SK-N-MC (cell line): ENCODE results near the gene CHAC2.

ENCODE experiments used
- EZH2 ChIP-seq: fragments of 200-600 bp; sonication (generic); IDR thresholded peaks from one replicate; pipeline ENCODE4 v1.6.1; 2017; ENCODE audit warnings: antibody characterized with exemption
- POLR2AphosphoS5 ChIP-seq: IDR thresholded peaks from 2 replicates; pipeline ENCODE4 v1.6.1; 2012; ENCODE audit warnings: mild to moderate bottlenecking, low read depth, low read length, borderline replicate concordance

DNA sequence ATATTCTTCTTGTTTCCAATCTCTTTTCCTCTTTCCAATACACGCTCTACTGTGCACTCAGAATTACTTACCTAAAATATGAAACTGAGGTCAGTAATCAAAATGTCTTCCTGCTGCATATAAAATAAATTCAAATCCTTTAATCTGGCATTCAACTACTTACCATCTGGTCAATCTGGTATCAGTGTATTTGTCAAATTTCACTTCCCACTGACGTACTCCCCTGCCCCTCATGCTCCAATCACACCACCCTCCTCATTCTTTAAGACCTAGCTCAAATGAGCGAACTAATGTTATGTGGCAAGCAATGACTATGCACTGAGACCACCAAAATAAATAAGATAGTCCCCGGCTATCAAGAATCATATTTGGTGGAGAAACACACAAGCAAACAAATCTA, 12.5 kb downstream of the CHAC2 start:
- TF ChIP-seq EZH2 (no peak), POLR2AphosphoS5 (no peak)
